GM18526 (cell line): ENCODE results near the gene TMEM97.

Experiments
- POLR2A ChIP-seq: IDR thresholded peaks from 3 replicates; pipeline ENCODE4 v1.6.1; 2011; ENCODE audit not compliant: insufficient read length; ENCODE audit errors: extremely low read depth

The TMEM97 gene

DNA sequence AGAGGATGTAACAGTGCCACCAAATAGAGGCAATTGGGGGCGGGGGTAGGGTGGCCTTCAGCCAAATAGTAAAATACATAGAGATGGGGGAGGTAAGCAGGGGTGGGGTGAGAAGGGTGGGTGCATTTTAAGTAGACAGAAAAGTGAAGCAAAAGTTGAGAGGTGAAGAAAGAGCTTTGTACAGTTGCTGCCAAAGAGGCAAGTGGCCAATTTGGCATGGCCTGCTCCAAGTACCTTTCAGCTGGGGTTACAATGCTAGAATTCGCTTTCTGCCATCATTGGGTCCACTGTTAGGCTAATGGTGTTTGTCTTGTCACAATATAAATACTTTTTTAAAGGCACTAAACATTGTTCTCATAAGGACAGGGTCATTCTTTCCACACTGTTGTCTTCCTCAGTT is 5.2 kb upstream of the TMEM97 start:
- TF ChIP-seq POLR2A = no peak

DNA sequence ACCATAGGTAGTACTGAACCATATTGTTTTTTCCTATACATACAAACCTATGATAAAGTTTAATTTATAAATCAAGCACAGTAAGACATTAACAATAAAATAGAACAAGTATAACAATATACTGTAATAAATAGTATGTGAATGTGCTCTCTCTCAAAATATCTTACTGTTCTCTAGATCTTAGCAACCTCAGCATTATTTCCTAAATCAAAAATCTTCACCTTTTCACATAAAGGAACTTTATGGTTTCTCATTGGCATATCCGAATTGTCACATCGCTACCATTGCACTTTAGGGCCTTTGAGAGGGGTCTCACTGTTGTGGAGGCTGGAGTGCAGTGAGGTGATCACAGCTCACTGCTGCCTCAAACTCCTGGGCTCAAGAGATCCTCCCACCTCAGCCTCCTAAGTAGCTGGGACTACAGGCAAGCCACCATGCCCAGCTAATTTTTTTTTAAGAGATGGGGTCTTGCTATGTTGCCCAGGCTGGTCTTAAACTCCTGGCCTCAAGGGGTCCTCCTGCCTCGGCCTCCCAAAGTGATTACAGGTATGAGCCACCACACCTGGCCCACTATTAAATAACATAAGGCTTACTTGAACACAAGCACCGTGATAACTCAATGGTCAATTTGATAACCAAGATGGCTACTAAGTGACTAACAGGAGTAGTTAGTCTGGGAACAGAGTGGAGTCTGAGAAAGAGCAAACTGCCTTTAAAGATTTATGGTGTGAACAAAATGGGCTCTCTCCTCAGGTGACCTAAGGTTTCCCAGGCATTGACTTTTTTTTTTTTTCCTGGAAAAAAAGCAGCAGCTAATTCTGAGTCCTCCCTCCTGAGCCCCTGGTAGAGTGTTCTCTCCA is 2.9 kb upstream of the TMEM97 start:
- no peak for TF ChIP-seq POLR2A

GRCh38 chr17:28317099-28317965 is 1.7 kb upstream of the TMEM97 start:
- no peak for TF ChIP-seq POLR2A

- TF ChIP-seq POLR2A = no peak
Observed at GRCh38 chr17:28317966-28318758, 838 bp upstream of the TMEM97 start.

- no peak for TF ChIP-seq POLR2A
Observed at GRCh38 chr17:28319598-28319935, 567 bp downstream of the TMEM97 start.

DNA sequence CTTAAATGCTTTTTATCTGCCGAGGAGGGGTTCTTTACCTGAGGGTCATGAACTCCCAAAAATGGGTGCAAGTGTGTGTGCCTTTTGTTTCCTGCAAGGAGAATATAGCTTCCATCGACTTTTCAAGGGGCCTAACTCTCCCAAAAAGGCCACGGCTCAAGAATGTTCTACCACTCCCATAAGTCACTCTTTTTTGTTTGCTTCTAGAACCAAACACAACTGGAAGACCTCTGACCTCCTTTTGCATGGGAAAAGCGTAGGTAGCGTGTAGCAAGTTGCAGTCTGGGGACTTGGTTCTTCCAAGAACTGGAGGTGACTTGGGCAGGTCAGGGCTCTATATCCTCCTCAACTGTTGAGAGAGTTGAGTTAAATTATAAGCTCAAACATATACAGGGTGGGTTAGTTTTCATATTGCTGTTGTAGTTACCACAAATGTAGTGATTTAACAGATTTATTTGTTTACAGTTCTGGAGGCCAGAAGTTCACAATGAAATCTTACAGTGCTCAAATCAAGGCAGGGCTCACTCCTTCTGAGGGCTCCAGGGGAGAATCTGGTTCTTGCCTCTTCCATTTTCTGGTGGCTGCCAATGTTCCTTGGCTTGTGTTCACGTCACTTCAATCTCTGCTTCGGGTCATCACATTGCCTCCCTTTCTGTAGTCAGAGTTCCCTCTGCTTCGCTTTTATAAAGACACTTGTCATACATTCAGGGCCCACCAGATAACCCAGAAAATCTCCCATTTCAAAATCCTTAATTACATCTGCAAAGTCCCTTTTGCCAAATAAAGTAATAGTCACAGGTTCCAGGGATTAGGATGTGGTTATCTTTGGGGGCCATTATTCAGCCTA is 1.4 kb downstream of the TMEM97 start:
- TF ChIP-seq POLR2A = no peak

GRCh38 chr17:28324267-28324745 is 5.3 kb downstream of the TMEM97 start:
- TF ChIP-seq POLR2A = no peak

DNA sequence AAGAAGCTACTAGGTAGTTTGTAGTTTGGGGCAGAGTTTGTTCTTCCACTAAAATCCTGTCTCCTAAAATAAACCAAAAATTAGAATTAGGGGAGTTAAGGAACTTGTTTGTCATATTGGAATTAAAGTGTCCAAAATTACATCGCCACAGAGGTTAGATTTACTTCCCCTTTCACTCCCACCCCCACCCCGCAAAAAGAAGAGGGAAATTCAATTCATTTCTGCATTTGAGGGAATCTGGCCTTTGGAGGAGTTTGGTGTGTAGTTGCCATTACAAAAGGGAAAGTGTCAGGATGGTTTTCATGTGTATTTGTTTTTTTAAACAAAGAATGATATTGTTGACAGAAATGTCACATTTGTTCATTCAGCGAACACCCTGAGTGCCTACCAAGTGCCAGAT is 5.8 kb downstream of the TMEM97 start:
- TF ChIP-seq POLR2A = no peak

- no peak for TF ChIP-seq POLR2A
Observed at GRCh38 chr17:28325211-28325610, 6.2 kb downstream of the TMEM97 start.

GRCh38 chr17:28326114-28326513 is 7.1 kb downstream of the TMEM97 start:
- TF ChIP-seq POLR2A = no peak

DNA sequence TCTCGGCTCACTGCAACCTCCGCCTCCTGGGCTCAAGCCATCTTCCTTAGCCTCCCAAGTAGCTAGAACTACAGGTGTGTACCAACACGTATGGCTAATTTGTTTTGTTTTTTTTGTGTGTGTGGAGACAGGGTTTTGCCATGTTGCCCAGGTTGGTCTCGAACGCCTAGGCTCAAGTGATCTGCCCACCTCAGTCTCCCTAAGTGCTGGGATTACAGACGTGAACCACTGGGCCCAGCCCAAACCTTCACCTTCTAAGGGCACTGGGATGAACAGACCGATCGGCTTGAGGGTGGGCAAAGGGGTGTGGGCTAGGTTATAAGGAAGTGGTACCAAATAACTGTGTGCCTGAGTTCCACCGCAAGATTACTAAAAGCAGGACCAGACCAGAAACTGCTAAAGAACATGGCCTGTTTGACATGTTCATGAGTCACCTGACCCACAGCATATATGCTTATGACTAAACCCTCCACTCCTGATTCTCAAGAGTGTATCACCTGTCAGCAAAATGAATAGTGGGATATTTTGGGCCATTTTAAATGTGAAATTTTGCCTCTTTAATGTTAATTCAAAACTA is 8.1 kb downstream of the TMEM97 start:
- no peak for TF ChIP-seq POLR2A

DNA sequence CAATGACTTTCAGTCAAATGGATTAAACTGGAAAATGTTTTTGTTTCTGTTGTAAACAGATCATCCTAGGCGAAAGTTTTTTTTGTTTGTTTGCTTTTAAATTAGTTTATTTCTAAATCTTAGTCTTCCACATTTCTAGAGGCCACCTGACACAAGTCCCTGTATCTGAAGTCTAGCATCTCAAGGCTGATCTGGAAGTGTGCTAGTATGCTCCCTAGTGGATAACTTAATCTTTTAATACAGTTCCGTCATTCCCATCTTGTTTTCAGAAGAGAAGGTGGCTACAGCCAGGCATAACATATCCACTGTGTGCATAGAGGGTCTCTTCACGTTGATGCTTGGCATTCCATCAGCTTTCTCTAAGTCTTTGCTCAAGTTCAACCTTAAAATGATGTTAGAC is 8.7 kb downstream of the TMEM97 start:
- TF ChIP-seq POLR2A = no peak

DNA sequence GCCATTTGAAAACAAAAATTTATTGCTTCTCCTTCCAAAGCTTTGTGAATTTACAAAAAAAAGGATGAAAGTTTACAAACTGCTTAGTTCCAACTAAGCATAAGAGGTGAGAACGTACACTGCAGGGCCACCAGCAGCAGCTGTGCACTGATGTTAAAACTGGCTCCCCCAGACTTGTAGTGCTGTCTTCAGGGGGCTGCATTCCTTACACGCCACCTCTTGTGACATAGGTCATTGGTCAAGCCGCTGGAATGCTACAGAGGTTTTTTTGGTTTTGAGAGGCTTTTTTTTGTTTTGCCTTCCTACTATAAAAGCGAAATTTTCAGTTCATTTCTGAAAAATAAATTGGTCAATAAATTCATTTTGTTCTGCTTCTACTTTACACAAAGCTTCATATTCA is 9.3 kb downstream of the TMEM97 start:
- TF ChIP-seq POLR2A = no peak

DNA sequence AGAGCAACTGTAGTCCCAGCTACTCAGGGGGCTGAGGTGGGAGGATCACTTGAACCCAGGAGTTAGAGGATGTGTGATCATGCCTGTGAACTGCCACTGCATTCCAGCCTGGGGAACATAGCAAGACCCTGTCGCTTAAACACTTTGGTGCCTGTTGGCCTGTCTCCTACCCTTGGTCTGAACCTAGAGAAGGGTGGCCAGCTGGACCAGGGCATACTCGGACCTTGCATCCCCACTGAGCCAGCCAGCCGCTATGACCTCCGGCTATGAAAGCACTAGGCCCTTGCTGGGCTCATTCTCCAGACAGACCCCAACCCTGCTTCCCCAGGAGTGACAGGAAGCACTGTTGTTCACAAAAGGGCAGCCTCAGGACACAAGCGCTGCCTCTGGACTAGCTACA is 11.7 kb downstream of the TMEM97 start:
- TF ChIP-seq POLR2A = no peak
